IMR-90 (cell line): ENCODE data around the gene KHNYN. TPM values are rescaled to one million over a fixed set of nuclear protein-coding genes. Genes with fewer than 3 reads are reported as not detected.

Experiments used
- ATAC-seq: fragments of 200-7000 bp; cut with Tn5 transposase; 2 replicates; pipeline ENCODE4 v1.9.1; 2020; ENCODE audit warnings: low read depth, mild to moderate bottlenecking, moderate library complexity
- BruUV-seq: library from RNA; stranded (reverse); fragments of 400-500 nt; replicated peaks from 2 replicates; lab custom pipeline; 2021; lab: Mats Ljungman, UMichigan
- CTCF ChIA-PET: fragments of 300-600 bp; formaldehyde crosslinking; extraction: SDS; loops from one replicate; lab custom pipeline; 2021; ENCODE audit warnings: antibody characterized with exemption; lab: Yijun Ruan, JAX
- POLR2A ChIA-PET: fragments of 300-600 bp; sonication (Branson Sonifier 250); formaldehyde crosslinking; loops from one replicate; lab custom pipeline; 2022; ENCODE audit warnings: antibody characterized with exemption; ENCODE audit not compliant: unreplicated experiment; lab: Charles Lee
- DNase-seq: peaks from one replicate; pipeline ENCODE4 v3.0.0; 2013
- H2AFZ ChIP-seq: replicated peaks from 2 replicates; pipeline ENCODE3; 2013; ENCODE audit warnings: low read length, mild to moderate bottlenecking; ENCODE audit not compliant: poor library complexity
- H2AK5ac ChIP-seq: 2 replicates; pipeline ENCODE4 v1.6.1; 2013; ENCODE audit warnings: low read depth, low read length, inconsistent platforms
- H2AK9ac ChIP-seq: replicated peaks from 2 replicates; pipeline ENCODE3; 2013; ENCODE audit warnings: mild to moderate bottlenecking, low read depth, low read length, moderate library complexity; ENCODE audit not compliant: poor library complexity
- H2BK120ac ChIP-seq: 2 replicates; pipeline ENCODE4 v1.6.1; 2013; ENCODE audit warnings: low read depth, low read length, inconsistent platforms
- H2BK15ac ChIP-seq: 3 replicates; pipeline ENCODE4 v1.6.1; 2013; ENCODE audit warnings: low read depth, low read length, inconsistent platforms
- H2BK20ac ChIP-seq: 2 replicates; pipeline ENCODE4 v1.6.1; 2013; ENCODE audit warnings: low read depth, mild to moderate bottlenecking, inconsistent platforms, low read length, moderate library complexity
- H2BK5ac ChIP-seq: 2 replicates; pipeline ENCODE4 v1.6.1; 2013; ENCODE audit warnings: mild to moderate bottlenecking, low read depth, low read length, inconsistent platforms; ENCODE audit not compliant: poor library complexity, severe bottlenecking
- H3K14ac ChIP-seq: replicated peaks from 2 replicates; pipeline ENCODE4 v1.6.1; 2013; ENCODE audit warnings: low read depth, low read length, inconsistent platforms
- H3K18ac ChIP-seq: 2 replicates; pipeline ENCODE4 v1.6.1; 2013; ENCODE audit warnings: low read depth, low read length, control low read depth
- H3K23ac ChIP-seq: 2 replicates; pipeline ENCODE4 v1.6.1; 2013; ENCODE audit warnings: low read depth, low read length, inconsistent platforms
- H3K27ac ChIP-seq: 2 replicates; pipeline ENCODE4 v1.5.1; 2013; ENCODE audit warnings: mild to moderate bottlenecking, control low read depth, low read length; ENCODE audit not compliant: insufficient read depth
- H3K27me3 ChIP-seq: 2 replicates; pipeline ENCODE4 v1.6.1; 2013; ENCODE audit warnings: low read length; ENCODE audit not compliant: control insufficient read depth, insufficient read depth
- H3K36me3 ChIP-seq: 2 replicates; pipeline ENCODE4 v1.6.1; 2013; ENCODE audit warnings: low read length, mixed read lengths; ENCODE audit not compliant: control insufficient read depth, insufficient read depth
- H3K4ac ChIP-seq: 2 replicates; pipeline ENCODE4 v1.6.1; 2013; ENCODE audit warnings: low read depth, low read length, inconsistent platforms
- H3K4me1 ChIP-seq: 2 replicates; pipeline ENCODE4 v1.6.1; 2013; ENCODE audit warnings: low read length, mixed read lengths; ENCODE audit not compliant: control insufficient read depth, insufficient read depth
- H3K4me2 ChIP-seq: 2 replicates; pipeline ENCODE4 v1.6.1; 2013; ENCODE audit warnings: low read depth, mild to moderate bottlenecking, control low read depth, low read length, moderate library complexity
- H3K4me3 ChIP-seq: 2 replicates; pipeline ENCODE4 v1.5.1; 2013; ENCODE audit warnings: low read depth, mild to moderate bottlenecking, control low read depth, low read length, moderate library complexity; ENCODE audit not compliant: insufficient read depth
- H3K56ac ChIP-seq: 2 replicates; pipeline ENCODE4 v1.6.1; 2013; ENCODE audit warnings: low read length, inconsistent platforms; ENCODE audit not compliant: insufficient read depth; ENCODE audit errors: extremely low read depth
- H3K79me1 ChIP-seq, 2 experiments: 2 replicates each; pipeline ENCODE4 v1.6.1; 2013; ENCODE audit warnings: low read length in 2 of 2, inconsistent platforms in 1 of 2, low read depth in 1 of 2
- H3K9ac ChIP-seq: 2 replicates; pipeline ENCODE4 v1.6.1; 2013; ENCODE audit warnings: low read depth, low read length, control low read depth
- H3K9me1 ChIP-seq: 2 replicates; pipeline ENCODE4 v1.6.1; 2013; ENCODE audit warnings: low read length, inconsistent platforms; ENCODE audit not compliant: insufficient read depth
- H3K9me3 ChIP-seq: 2 replicates; pipeline ENCODE4 v1.6.1; 2013; ENCODE audit warnings: low read length; ENCODE audit not compliant: control insufficient read depth, insufficient read depth
- H4K20me1 ChIP-seq: 2 replicates; pipeline ENCODE4 v1.6.1; 2013; ENCODE audit warnings: low read length, inconsistent platforms; ENCODE audit not compliant: insufficient read depth
- H4K5ac ChIP-seq: 2 replicates; pipeline ENCODE4 v1.6.1; 2013; ENCODE audit warnings: mild to moderate bottlenecking, low read depth, low read length, control low read depth
- H4K8ac ChIP-seq, 2 experiments: 2 replicates each; pipeline ENCODE4 v1.6.1; 2013; ENCODE audit warnings: low read depth in 2 of 2, low read length in 2 of 2, control low read depth in 1 of 2, inconsistent platforms in 1 of 2
- H4K91ac ChIP-seq: 2 replicates; pipeline ENCODE4 v1.6.1; 2013; ENCODE audit warnings: low read depth, low read length, inconsistent platforms; ENCODE audit not compliant: insufficient read depth
- BHLHE40 ChIP-seq: fragments of 150-350 bp; IDR thresholded peaks from 2 replicates; pipeline ENCODE4 v1.6.1; 2016; ENCODE audit warnings: mild to moderate bottlenecking, low read depth, low read length
- CEBPB ChIP-seq: IDR thresholded peaks from 2 replicates; pipeline ENCODE4 v1.6.1; 2012; ENCODE audit warnings: low read depth, low read length, improper control_type of control experiment
- CHD1 ChIP-seq: IDR thresholded peaks from 2 replicates; pipeline ENCODE4 v1.6.1; 2012; ENCODE audit warnings: low read depth, low read length, improper control_type of control experiment
- CTCF ChIP-seq: conservative IDR thresholded peaks from 2 replicates; pipeline ENCODE4 v1.5.1; 2012; ENCODE audit warnings: mild to moderate bottlenecking, low read depth, low read length, improper control_type of control experiment
- ELK1 ChIP-seq: fragments of 150-350 bp; IDR thresholded peaks from 2 replicates; pipeline ENCODE4 v1.6.1; 2016; ENCODE audit warnings: low read depth, mild to moderate bottlenecking, low read length, moderate library complexity, borderline replicate concordance
- FOS ChIP-seq: fragments of 150-350 bp; IDR thresholded peaks from 2 replicates; pipeline ENCODE4 v1.6.1; 2016; ENCODE audit warnings: low read depth, low read length
- MAFK ChIP-seq: IDR thresholded peaks from 2 replicates; pipeline ENCODE4 v1.6.1; 2012; ENCODE audit warnings: low read depth, low read length, improper control_type of control experiment
- MAZ ChIP-seq: IDR thresholded peaks from 2 replicates; pipeline ENCODE4 v1.6.1; 2012; ENCODE audit warnings: low read depth, mild to moderate bottlenecking, low read length, improper control_type of control experiment, moderate library complexity, borderline replicate concordance
- MXI1 ChIP-seq: IDR thresholded peaks from 2 replicates; pipeline ENCODE4 v1.6.1; 2012; ENCODE audit warnings: low read depth, mild to moderate bottlenecking, low read length, moderate library complexity, borderline replicate concordance
- NFE2L2 ChIP-seq: fragments of 150-350 bp; IDR thresholded peaks from 2 replicates; pipeline ENCODE4 v1.6.1; 2016; ENCODE audit warnings: low read depth, mild to moderate bottlenecking, low read length
- POLR2A ChIP-seq: IDR thresholded peaks from 2 replicates; pipeline ENCODE4 v1.6.1; 2012; ENCODE audit warnings: mild to moderate bottlenecking, low read depth, low read length
- RAD21 ChIP-seq: IDR thresholded peaks from 2 replicates; pipeline ENCODE4 v1.6.1; 2012; ENCODE audit warnings: low read length, improper control_type of control experiment
- RCOR1 ChIP-seq: IDR thresholded peaks from 2 replicates; pipeline ENCODE4 v1.6.1; 2012; ENCODE audit warnings: mild to moderate bottlenecking, low read length, improper control_type of control experiment; ENCODE audit not compliant: insufficient replicate concordance
- RFX5 ChIP-seq: IDR thresholded peaks from 2 replicates; pipeline ENCODE4 v1.8.0; 2012; ENCODE audit warnings: low read depth, mild to moderate bottlenecking, low read length, moderate library complexity
- SMC3 ChIP-seq: fragments of 150-350 bp; IDR thresholded peaks from 2 replicates; pipeline ENCODE4 v1.6.1; 2016; ENCODE audit warnings: low read depth, mild to moderate bottlenecking, antibody characterized with exemption, low read length, moderate library complexity
- USF2 ChIP-seq: fragments of 150-350 bp; IDR thresholded peaks from 2 replicates; pipeline ENCODE4 v1.6.1; 2017; ENCODE audit warnings: mild to moderate bottlenecking, antibody characterized with exemption, low read length, low read depth
- WGBS, 2 experiments: methylation state at CpG; one replicate each; pipeline versions ENCODE4 v1.1.5 to v1.1.7; 2013; ENCODE audit warnings: missing lambda C conversion rate in 2 of 2; ENCODE audit not compliant: insufficient read length in 1 of 2; ENCODE audit errors: extremely low coverage in 2 of 2; 5-methylcytosine and 5-hydroxymethylcytosine counted together
- dilution Hi-C: fragments of 300-500 bp; cut with HindIII; formaldehyde crosslinking; loops from one replicate; pipeline ENCODE4 v1.14.3; 2018; ENCODE audit warnings: low sequenced_read_pairs; ENCODE audit not compliant: unreplicated experiment
- in situ Hi-C: fragments of 300-500 bp; cut with MboI; formaldehyde crosslinking; loops from 3 replicates; pipeline ENCODE4 v1.14.3; 2019; ENCODE audit warnings: low sequenced_read_pairs, inconsistent platforms, mixed read lengths
- intact Hi-C: fragments of 100-400 bp; cut with micrococcal nuclease; formaldehyde crosslinking; loops from 2 replicates; pipeline ENCODE4 v1.10.0; 2022
- polyA plus RNA-seq, 3 experiments: library from polyadenylated mRNA; depleted of rRNA; stranded (reverse); fragments of >200 nt; gene quantifications; 2 replicates each; pipeline ENCODE4 v1.2.3, GENCODE V29; 2012; ENCODE audit warnings: low replicate concordance in 1 of 3
- total RNA-seq: library from RNA; depleted of rRNA; stranded (reverse); fragments of >200 nt; gene quantifications from 2 replicates; pipeline ENCODE4 v1.2.3, GENCODE V29; 2012

Gene KHNYN
- total and polyA plus RNA-seq, 2 of the 4 experiments (the other 2 are of a cell fraction): 18.9 to 24.4 TPM

- no peak overlapping the region for H2AFZ ChIP-seq
- peaks cover 0 to 5% of the 10 kb centered on the region in 2 experiments; a peak in 1 of 4 replicates for H3K79me1 ChIP-seq
- no peak overlapping the region for H3K56ac ChIP-seq
- H3K9ac ChIP-seq: no peak overlapping the region
- no peak for ATAC-seq
- H4K91ac ChIP-seq: no peak overlapping the region
- no peak overlapping the region for H2AK5ac ChIP-seq
- H2BK20ac ChIP-seq: no peak overlapping the region
- H2BK120ac ChIP-seq: no peak overlapping the region
- intact Hi-C loops: no loop called here
- in situ Hi-C loops: no loop called here
- no peak overlapping the region for H4K8ac ChIP-seq
- no peak overlapping the region for H3K4me2 ChIP-seq
- CTCF ChIA-PET: interaction anchor here (3.2 kb wide), 1 partner anchor 71 kb away, joined by 9 read pairs; no protein-coding TSS in a partner anchor
- H3K23ac ChIP-seq: no peak overlapping the region
- peaks cover 3% of the 10 kb centered on the region; the same call in 1 of the 2 replicates for H3K9me1 ChIP-seq
- H4K20me1 ChIP-seq: no peaks in the 10 kb centered on the region
- no peak overlapping the region for H3K18ac ChIP-seq
- no peak overlapping the region for H2BK5ac ChIP-seq
- H4K5ac ChIP-seq: no peak overlapping the region
- H2BK15ac ChIP-seq: no peak overlapping the region
- no peak overlapping the region for H3K14ac ChIP-seq
- no peak for DNase-seq
- H3K36me3 ChIP-seq: peaks cover 17% of the 10 kb centered on the region; the same call in 1 of the 2 replicates
- TF ChIP-seq FOS (no peak), CEBPB (no peak), CHD1 (no peak), USF2 (no peak), MAZ (no peak), NFE2L2 (no peak), RAD21 (no peak), CTCF (no peak), BHLHE40 (no peak), MXI1 (no peak), POLR2A (no peak), MAFK (no peak), RCOR1 (no peak), RFX5 (no peak), ELK1 (no peak), SMC3 (no peak)
- no peak overlapping the region for H3K4ac ChIP-seq
- no TSS peak for BruUV-seq
- peaks cover 8% of the 10 kb centered on the region for H3K4me1 ChIP-seq
- H3K27me3 ChIP-seq: no peaks in the 10 kb centered on the region
- no CpG with 5 or more reads among the region's 4 CpGs for WGBS, 2 experiments
- H3K9me3 ChIP-seq: no peaks in the 10 kb centered on the region
- dilution Hi-C loops: no loop called here
- no peak overlapping the region for H3K4me3 ChIP-seq
- H2AK9ac ChIP-seq: no peak overlapping the region
- POLR2A ChIA-PET: no interaction called here
- no peak overlapping the region for H3K27ac ChIP-seq
Measured at GRCh38 chr14:24404814-24405213, 24.9 kb upstream of the KHNYN start.
